ENCODE data around the gene CRMP1.

Gene CRMP1

DNA sequence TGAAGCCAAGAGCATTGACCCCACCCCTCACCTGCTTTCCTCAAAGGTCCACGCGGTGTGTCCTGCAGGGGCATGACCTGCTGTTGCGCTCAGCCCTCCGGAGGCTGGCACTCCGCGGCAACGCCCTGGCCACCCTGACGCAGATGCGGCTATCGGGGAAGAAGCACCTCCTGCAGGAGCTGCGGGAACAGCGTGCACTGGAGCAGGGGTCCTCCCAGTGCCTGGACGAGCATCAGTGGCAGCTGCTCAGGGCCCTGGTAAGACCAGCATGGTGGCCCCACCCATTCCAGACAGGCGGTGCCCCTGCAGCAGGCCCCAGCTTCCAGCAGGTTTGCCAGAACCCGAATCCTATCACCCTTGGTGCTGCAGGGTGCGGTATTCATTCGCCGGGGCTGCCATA is 95.9 kb downstream of the CRMP1 start:
- DNase-seq (ENCODE audit: low spot score): no peak

DNA sequence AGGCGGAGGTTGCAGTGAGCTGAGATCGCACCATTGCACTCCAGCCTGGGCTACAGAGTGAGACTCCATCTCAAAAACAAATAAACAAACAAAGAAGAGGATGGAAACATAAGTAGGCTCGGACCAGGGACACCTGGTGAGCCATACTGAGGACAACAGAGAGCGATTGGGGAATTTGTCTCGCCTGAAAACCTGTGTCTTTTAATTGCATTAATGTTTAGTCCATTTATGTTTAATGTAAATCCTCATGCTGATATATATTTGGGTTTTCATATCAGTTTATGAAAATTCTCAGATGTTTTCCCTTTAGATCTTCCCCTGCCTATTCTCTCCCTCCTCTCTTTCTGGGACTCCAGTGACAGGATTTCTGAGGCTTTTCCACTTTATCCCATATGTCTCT is 97.3 kb downstream of the CRMP1 start:
- DNase-seq (ENCODE audit: low spot score): no peak

DNA sequence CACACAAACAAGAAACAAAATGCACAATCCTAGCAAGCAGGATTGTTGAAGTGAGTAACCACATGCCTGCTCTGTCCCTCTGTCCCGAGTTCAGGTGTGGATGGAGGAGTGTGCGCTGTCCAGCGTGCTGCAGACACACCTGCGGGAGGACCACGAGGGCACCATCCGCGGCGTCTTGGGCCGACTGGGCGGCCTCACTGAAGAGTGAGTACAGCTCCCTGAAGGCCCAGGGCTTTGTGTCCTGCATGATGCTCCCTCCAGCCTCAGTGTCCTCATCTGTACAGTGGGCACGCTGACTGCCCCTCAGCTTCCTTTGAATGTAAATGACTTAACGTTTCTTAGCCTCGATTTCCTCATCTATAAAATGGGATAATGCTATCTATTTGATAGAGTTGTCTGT is 99.4 kb downstream of the CRMP1 start:
- DNase-seq (ENCODE audit: low spot score): no peak

- no peak for DNase-seq (ENCODE audit: low spot score)
Observed at GRCh38 chr4:5791654-5792053, 101.2 kb downstream of the CRMP1 start.

DNA sequence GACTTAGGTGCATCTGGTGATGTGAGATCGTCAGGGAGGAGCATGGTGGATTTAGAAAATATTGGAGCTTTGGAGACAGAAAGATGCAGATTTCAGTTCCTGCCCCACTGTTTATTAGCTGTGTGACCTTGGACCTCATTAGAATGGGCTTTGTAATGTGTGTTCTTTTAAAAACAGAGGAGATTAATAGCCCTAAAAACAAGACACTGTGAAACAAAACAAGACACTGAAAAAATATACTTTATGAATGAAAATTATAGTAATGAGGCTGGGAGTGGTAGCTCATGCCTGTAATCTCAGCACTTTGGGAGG is 102.4 kb downstream of the CRMP1 start:
- DNase-seq (ENCODE audit: low spot score): no peak

- no peak for DNase-seq (ENCODE audit: low spot score)
Observed at GRCh38 chr4:5789141-5789540, 103.7 kb downstream of the CRMP1 start.

DNA sequence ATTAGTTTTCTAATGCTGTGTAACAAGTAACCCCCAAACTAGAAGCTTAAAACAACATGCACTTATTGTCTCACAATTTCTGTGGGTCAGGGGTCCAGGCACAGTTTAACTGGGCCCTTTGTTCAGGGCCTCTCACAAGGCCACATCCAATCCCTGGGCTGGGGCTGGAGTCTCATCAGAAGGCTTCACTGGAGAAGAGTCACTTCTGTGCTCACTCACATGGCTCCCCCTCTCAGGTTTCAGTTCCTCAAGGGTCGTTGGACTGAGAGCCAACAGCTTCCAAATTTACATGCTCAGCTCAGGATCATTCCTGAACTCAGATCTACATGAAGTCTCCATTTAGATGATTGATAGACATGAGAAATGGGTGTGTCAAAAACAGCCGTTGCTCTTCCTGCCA is 104.7 kb downstream of the CRMP1 start:
- DNase-seq (ENCODE audit: low spot score): no peak

DNA sequence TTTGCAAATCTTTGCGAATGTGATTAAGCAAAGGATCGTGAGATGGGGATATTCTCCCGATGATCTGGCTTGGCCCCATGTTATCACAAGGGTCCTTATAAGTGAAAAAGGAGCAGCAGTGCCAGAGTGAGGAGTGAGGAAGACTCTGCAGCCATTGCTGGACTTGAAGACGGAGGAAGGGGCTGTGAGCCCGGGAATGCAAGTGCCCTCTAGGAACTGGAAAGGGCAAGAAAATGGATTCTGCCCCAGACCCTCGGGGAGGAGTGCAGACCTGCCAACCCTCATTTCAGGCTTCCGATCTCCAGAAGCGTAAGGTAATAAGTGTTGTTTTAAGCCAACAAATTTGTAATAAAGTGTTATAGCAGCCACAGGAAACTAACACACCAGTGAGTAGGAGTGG is 105.6 kb downstream of the CRMP1 start:
- DNase-seq (ENCODE audit: low spot score): no peak

DNA sequence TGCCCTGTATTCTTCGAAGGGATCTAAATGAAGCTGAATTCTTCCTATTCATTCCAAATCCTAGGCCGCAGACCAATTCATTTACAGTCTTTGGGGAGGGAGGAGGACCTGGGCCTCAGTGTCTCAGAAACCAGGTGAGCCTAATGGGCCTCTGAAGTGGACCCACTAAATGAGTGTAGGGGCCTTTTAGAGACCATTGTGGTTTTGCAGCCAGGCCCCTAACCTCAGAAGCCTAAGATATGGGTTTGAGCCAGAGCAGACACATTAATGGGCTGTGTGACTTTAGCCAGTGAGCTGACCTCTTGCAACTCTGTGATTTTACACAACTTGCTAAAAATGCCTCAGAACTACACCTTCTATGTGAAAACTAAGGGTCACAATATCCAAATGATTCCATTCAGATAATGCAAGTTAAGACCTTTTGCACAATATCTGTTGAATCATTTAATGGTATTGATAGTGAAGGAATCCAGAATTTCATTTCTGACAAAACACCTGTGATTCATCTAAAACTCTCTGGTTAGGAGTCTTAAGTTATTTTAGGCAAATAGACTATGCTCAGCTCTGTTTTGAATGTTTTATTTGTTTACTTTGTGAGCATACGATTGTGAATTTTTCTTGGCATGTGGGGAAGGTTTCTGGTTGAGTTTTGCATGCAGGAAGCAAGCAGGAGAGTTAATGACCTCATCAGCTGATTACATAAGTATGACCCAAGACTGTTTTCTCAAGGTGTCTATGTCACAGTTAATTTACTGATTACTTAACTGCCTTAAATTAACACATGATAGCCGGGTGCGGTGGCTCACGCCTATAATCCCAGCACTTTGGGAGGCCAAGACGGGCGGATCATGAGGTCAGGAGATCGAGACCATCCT is 106.8 kb downstream of the CRMP1 start:
- no peak for DNase-seq (ENCODE audit: low spot score)

- no peak for DNase-seq (ENCODE audit: low spot score)
Observed at GRCh38 chr4:5784960-5785611, 107.8 kb downstream of the CRMP1 start.

- no peak for DNase-seq (ENCODE audit: low spot score)
Observed at GRCh38 chr4:5784021-5784420, 108.9 kb downstream of the CRMP1 start.

- DNase-seq (ENCODE audit: low spot score): no peak
Observed at GRCh38 chr4:5783486-5783885, 109.4 kb downstream of the CRMP1 start.

GRCh38 chr4:5782829-5783476 is 109.9 kb downstream of the CRMP1 start:
- no peak for DNase-seq (ENCODE audit: low spot score)

DNA sequence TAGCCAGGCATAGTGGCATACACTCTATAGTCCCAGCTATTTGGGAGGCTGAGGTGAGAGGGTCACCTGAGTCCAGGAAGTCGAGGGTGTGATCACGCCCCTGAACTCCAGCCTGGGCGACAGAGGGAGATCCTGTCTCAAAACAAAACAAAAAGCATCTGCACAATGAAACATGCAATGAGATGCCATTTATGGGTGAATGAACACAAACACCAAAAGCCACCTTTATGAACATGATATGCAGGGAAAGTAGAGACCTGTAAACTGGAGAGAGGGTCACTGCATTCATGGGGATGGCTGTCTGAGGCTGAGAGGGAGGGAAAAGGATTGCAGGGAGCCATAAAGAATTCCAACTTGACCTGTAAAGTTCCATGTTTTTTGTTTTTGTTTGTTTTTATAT is 111.2 kb downstream of the CRMP1 start:
- no peak for DNase-seq (ENCODE audit: low spot score)

DNA sequence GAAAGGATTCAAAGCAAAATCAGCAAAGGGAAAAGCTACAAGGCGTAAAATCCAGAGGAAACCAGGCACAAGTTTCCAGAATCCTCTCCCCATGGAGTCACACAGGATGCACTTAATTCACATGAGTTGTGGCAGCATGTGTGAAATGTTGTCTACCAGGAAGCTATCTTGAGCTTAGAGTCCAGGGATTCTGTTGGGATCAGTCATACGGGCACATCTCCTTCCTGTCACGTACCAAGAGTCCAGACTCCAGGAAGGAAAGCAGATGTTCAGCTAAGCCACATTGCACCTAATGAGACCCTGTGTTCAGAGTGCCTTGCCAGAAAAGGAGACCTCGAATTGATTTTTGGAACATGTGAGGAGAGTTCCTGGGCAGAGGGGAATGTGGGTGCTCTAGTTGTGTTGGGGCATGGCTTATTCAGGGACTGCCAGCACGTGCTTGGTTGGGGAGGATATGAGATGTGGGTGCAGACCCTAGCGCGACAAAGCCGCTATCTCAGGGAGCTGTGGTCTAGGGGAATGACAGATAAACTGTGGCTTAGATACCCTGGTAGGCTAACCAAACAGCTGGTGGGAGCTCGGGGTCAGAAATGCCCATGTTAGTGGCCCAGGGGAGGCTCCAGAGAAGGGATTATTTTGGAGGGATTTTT is 111.9 kb downstream of the CRMP1 start:
- DNase-seq (ENCODE audit: low spot score): no peak

- no peak for DNase-seq (ENCODE audit: low spot score)
Observed at GRCh38 chr4:5776510-5776909, 116.4 kb downstream of the CRMP1 start.

- DNase-seq (ENCODE audit: low spot score): no peak
Observed at GRCh38 chr4:5774416-5775036, 118.4 kb downstream of the CRMP1 start.

DNA sequence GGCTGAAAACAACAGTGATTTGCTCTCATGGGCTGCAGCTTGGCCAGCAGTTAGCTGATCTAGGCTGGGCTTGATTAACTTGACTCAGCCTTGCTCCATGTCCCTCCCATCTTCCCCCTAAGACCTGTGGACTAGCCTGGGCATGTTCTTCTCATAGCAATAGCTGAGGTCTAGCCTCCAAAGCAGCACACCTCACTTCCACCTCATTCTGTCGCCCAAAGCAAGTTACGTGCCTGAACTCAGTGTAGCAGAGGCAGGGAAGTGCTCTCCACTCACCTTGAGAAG is 119.7 kb downstream of the CRMP1 start:
- no peak for DNase-seq (ENCODE audit: low spot score)

DNA sequence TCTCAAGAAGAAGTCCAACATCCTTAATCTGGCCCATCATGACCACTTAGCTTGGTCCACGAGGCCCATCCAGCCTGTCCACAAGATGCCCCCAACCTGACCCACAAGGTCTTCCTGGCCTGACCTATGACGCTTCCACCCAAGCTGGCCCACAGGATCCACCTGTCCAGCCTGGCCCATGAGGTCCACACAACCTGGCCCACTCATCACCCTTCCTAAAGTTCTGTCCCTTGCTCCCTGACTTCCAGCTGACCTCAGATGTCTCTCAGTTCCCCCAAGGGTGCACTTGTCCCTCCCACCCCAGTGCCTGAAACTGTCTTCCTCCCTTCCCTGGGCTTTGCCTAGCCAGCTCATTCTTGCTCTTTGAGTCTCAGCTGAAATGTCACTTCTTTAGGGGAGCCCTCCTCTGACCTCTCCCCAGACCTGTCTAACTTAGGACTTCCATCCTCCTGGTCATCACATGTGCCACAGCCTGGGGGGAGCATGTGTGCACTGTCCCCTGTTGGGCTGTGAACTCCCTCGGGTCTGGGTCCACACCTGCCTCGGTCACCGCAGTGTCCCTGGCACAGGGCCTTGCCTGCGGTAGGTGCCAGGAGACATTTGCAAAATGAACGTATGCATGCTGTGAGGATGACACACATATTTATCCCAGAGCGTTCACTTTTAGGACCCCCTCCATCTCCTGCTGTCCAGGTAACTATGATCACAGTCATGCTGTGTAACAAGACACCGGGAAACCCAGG is 120.2 kb downstream of the CRMP1 start:
- no peak for DNase-seq (ENCODE audit: low spot score)
